Activated CD4-positive, alpha-beta memory T cell treated with anti-CD3 and anti-CD28 coated beads, Interleukin-2, amount 10 ng/mL, durations not matched to agents 7 days and 5 days (primary cell): ENCODE data around the gene CEACAM21. TPM values are rescaled to one million over a fixed set of nuclear protein-coding genes. Genes with fewer than 3 reads are reported as not detected.

Experiments
- CTCF ChIA-PET: fragments of 350-600 bp; sonication (Branson Sonifier 250); formaldehyde crosslinking; loops from one replicate; lab custom pipeline; 2021; ENCODE audit warnings: antibody characterized with exemption, inconsistent platforms; lab: Charles Lee
- POLR2A ChIA-PET: fragments of 350-600 bp; sonication (Branson Sonifier 250); formaldehyde crosslinking; loops from one replicate; lab custom pipeline; 2021; ENCODE audit warnings: antibody characterized with exemption; lab: Charles Lee
- DNase-seq: peaks from one replicate; pipeline ENCODE4 v3.0.0-alpha.2; 2020
- H3K27ac Mint-ChIP-seq: one replicate; pipeline ENCODE4 v1.8.0; 2021; ENCODE audit warnings: mild to moderate bottlenecking, mixed read lengths
- H3K27me3 Mint-ChIP-seq: one replicate; pipeline ENCODE4 v1.8.0; 2021; ENCODE audit warnings: mixed read lengths
- H3K36me3 Mint-ChIP-seq: one replicate; pipeline ENCODE4 v1.8.0; 2021; ENCODE audit warnings: low read depth, mixed read lengths
- H3K4me1 Mint-ChIP-seq: one replicate; pipeline ENCODE4 v1.8.0; 2021; ENCODE audit warnings: mixed read lengths
- H3K4me3 Mint-ChIP-seq: one replicate; pipeline ENCODE4 v1.8.0; 2021; ENCODE audit warnings: mild to moderate bottlenecking, mixed read lengths
- H3K9me3 Mint-ChIP-seq: one replicate; pipeline ENCODE4 v1.8.0; 2021; ENCODE audit warnings: mixed read lengths
- total RNA-seq, 2 experiments: library from RNA; stranded (reverse); gene quantifications; one replicate each; pipeline ENCODE4 v1.2.3, GENCODE V29; 2021

CEACAM21 gene
- total RNA-seq, 2 experiments from 2014 or later, result 77.0 to 77.8 TPM

DNA sequence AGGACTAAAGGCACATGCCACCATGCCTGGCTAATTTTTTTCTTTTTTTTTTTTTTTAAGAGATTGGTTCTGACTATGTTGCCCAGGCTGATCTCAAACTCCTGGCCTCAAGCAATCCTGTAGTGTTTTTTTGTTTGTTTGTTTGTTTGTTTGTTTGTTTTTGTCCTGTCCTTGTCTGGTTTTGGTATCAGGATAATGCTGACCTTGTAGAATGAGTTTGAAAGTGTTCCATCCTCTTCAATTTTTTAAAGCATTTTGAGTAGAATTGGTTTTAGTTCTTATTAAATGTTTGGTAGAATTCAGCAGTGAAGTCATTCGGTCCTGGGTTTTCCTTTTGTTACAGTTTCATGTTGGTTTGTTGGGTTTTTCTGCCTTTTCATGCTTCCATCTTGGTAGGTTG, 31.7 kb downstream of the CEACAM21 start:
- no peak for DNase-seq
- ChIA-PET CTCF (no interaction called here), POLR2A (no interaction called here)

DNA sequence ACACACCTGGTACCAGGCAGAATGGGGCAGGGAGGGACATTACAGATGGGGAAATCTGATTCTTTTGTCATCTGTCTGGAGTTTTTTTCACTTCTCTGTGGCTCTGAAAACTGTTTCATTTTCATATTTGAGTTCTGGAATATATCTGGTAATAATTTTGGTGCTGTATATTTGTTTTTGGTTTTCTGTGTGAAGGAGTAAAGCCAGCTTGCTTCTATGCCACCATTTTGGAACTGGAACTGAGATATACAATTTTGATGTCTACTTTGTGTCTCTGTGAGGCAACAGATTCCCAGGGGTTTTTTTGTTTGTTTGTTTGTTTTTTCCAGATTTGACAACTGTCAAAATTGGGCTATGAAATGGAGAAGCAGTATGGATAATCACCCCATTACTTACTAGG, 34.8 kb downstream of the CEACAM21 start:
- Mint-ChIP-seq H3K36me3 (no peaks in the 10 kb centered on the region), H3K4me1 (no peaks in the 10 kb centered on the region), H3K4me3 (no peak overlapping the region), H3K27ac (no peak overlapping the region), H3K9me3 (no peaks in the 10 kb centered on the region), H3K27me3 (peaks cover 27% of the 10 kb centered on the region)
- no peak for DNase-seq
- CTCF ChIA-PET, result no interaction called here
- POLR2A ChIA-PET, result no interaction called here

More for the DNA sequence above, 31.7 kb downstream of the CEACAM21 start:
- no peaks in the 10 kb centered on the region for H3K4me1 Mint-ChIP-seq
- no peak overlapping the region for H3K27ac Mint-ChIP-seq
- H3K4me3 Mint-ChIP-seq, result no peak overlapping the region
- no peaks in the 10 kb centered on the region for H3K9me3 Mint-ChIP-seq
- peaks cover 44% of the 10 kb centered on the region for H3K27me3 Mint-ChIP-seq
- no peaks in the 10 kb centered on the region for H3K36me3 Mint-ChIP-seq

DNA sequence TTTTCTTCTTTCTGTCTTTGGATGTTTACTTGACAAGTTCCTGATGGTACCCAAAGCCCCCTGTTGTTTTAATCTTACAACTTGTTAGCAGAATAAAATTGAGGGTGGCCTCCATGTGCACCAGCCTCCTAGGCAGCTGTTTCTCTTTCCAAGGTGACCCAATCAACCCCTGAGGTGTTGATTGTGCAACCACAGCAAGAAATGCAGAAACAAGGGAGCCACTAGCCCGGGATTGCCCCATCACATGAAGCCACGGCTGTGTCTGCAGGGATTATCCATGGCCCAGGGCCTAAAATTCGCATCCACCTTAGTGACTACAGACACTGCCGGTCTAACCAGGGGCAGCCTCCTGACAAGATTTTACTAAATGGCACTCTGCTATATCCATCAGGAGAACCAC, 36.5 kb downstream of the CEACAM21 start:
- DNase-seq, result peak; percentile 0
- no peaks in the 10 kb centered on the region for H3K9me3 Mint-ChIP-seq
- ChIA-PET CTCF (no interaction called here), POLR2A (interaction anchor here (1.5 kb wide), 1 partner anchor 49 kb away, joined by 3 read pairs; no protein-coding TSS in a partner anchor)
- H3K4me3 Mint-ChIP-seq, result no peak overlapping the region
- H3K27me3 Mint-ChIP-seq, result peaks cover 21% of the 10 kb centered on the region
- H3K36me3 Mint-ChIP-seq, result no peaks in the 10 kb centered on the region
- H3K4me1 Mint-ChIP-seq, result no peaks in the 10 kb centered on the region
- no peak overlapping the region for H3K27ac Mint-ChIP-seq

DNA sequence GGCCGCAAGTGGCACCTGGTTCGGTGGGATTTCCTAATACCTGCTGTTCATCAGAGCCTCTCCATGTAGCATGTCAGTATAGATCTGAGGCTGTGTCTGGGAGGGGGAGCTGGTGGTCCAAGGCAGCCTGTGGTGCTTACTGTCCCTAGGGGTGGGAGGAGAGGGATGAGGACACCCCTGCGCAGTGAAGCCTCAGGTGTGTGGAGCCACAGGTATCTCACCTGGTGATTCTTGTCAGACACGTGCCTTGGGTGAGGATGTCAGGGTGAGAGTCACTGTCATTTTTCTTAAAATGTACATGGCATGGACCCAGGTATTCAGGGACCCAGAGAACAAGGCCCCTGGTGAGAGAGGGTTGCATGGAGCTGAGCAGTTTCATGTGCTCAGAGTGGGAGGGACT, 39.2 kb downstream of the CEACAM21 start:
- ChIA-PET CTCF (no interaction called here), POLR2A (no interaction called here)
- Mint-ChIP-seq H3K36me3 (no peaks in the 10 kb centered on the region), H3K4me1 (no peaks in the 10 kb centered on the region), H3K4me3 (no peak overlapping the region), H3K9me3 (no peaks in the 10 kb centered on the region), H3K27ac (no peak overlapping the region), H3K27me3 (peaks cover 11% of the 10 kb centered on the region)
- DNase-seq, result no peak

DNA sequence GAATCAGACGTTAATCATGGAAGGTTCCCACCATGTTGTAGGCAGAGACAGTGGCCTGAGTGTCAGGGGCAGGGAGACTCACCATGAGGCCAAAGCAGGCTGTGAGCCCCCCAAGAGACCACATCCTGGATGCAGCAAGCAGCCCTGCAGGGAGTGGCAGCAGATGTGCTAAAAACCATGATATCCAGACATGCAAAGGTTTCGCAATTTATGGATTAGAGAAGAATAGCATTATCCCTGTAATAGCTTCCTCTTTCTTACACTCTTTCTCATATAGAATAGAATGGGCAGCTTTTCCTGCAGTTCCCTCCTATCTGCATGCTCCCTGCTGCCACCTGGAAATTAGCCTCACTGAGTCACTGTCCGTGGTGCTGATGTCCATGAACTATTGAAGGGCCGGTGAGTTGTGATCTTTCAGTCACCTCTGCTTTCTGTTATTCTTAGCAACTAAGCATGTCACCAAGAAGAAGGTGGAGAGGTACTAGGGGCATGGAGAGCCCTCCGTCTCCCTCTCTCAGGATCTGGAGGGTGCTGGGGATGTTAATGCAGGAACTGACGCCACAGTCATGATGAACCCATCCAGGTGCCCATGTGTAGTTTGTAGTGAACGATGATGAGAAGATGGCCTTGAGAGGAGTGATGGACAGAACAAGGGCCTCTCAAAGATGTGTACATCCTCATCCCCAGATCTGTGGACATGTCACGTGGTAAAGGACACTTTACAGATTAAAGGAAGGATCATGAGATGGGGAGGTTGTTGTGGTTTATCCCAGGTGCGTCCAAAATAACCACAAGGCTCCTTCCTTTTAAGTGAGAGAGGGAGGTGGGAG, 41.0 kb downstream of the CEACAM21 start:
- peaks cover 2% of the 10 kb centered on the region for H3K27me3 Mint-ChIP-seq
- no peak overlapping the region for H3K4me3 Mint-ChIP-seq
- no peaks in the 10 kb centered on the region for H3K4me1 Mint-ChIP-seq
- H3K9me3 Mint-ChIP-seq, result no peaks in the 10 kb centered on the region
- DNase-seq, result no peak
- H3K36me3 Mint-ChIP-seq, result no peaks in the 10 kb centered on the region
- ChIA-PET POLR2A (no interaction called here), CTCF (no interaction called here)
- H3K27ac Mint-ChIP-seq, result no peak overlapping the region

DNA sequence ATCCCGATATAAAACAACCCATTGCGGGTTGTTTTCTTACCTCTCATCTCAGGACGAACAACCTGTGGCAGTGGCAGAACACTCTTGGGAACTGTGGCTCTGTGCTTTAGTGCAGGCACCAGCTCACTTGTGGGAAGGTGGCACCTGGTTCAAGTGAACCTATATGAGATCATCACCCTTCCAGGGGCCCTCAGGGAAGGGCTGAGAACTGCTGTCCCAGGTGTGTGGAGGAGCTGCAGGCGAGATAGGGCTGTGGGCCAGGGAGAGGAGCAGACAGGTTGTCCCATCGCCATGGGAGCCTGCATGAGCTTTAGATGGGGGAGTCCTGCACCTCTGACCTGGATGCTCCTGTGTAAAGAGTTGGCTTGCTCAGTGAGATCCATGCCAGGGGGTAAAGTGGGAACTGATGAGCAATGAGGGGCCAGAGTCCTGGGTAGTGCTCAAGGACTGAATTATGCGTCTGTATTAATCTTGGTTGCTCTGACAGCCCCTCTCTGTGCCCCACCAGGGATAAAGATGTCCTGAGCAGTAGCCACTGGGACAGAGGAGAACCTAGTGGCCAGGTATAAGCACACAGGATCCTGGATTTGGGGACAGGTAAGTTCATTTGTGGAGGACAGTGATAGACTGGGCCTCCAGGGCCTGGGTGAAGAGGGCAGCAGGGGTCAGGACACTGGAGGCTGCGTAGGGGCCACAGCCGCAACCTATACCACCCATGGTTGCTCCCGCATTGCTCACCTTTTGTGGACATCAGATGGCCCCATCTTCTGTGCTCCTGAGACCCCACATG, 42.2 kb downstream of the CEACAM21 start:
- CTCF ChIA-PET, result no interaction called here
- no peaks in the 10 kb centered on the region for H3K9me3 Mint-ChIP-seq
- H3K4me3 Mint-ChIP-seq, result no peak overlapping the region
- no peak overlapping the region for H3K27ac Mint-ChIP-seq
- H3K4me1 Mint-ChIP-seq, result no peaks in the 10 kb centered on the region
- H3K27me3 Mint-ChIP-seq, result no peaks in the 10 kb centered on the region
- no peaks in the 10 kb centered on the region for H3K36me3 Mint-ChIP-seq
- POLR2A ChIA-PET, result no interaction called here
- no peak for DNase-seq

DNA sequence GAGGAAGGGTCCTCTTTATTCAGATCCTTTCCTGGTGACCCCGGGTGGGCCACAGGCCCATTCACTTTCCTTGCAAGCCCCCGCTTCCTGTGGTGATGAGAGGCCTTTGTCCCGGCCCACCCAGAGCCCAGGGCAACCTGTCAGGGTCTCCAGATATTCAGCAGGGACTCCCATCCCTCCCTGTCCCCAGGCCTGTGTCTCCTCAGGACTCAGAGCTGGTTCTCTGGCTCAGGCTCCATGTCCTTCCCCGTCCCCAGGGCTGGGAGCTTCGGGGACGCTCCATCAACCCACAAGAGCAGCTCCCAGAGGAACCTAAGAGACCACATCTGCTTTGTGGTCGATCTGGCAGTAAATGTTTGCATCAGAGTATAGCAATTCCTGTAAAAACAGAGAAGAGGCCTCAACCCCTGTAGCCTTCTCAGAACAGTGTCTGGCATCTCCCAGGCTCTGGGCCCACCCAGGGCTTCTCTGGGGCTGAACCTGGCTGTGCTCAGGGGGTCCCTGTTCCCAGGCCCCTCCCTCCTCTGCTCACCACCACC, 43.1 kb downstream of the CEACAM21 start:
- Mint-ChIP-seq H3K36me3 (no peaks in the 10 kb centered on the region), H3K9me3 (no peaks in the 10 kb centered on the region), H3K27me3 (no peaks in the 10 kb centered on the region), H3K27ac (no peak overlapping the region), H3K4me1 (no peaks in the 10 kb centered on the region), H3K4me3 (no peak overlapping the region)
- POLR2A ChIA-PET, result no interaction called here
- CTCF ChIA-PET, result no interaction called here
- no peak for DNase-seq

DNA sequence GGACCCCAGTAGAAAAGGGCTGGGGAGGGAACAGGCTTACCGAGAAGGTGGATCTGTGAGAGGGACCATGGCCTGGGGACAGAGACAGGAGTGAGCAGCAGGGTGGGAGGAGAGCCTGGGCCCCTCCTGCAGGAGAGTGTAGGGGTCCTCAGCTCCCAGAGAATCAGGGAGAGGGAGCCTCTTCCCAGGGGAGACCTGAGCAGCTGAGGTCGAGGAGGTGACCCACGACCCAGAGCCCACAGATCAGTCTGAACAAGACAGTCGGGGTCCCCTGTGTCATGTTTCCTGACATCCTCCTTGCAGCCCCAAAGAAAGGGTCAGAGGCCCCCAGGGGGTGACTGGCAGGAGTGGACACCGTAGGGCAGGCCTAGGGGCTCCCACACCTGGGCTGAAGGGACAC, 44.2 kb downstream of the CEACAM21 start:
- Mint-ChIP-seq H3K27ac (no peak overlapping the region), H3K27me3 (peaks cover 1% of the 10 kb centered on the region), H3K9me3 (no peaks in the 10 kb centered on the region), H3K4me1 (no peaks in the 10 kb centered on the region), H3K4me3 (no peak overlapping the region), H3K36me3 (no peaks in the 10 kb centered on the region)
- ChIA-PET POLR2A (no interaction called here), CTCF (no interaction called here)
- DNase-seq, result no peak

DNA sequence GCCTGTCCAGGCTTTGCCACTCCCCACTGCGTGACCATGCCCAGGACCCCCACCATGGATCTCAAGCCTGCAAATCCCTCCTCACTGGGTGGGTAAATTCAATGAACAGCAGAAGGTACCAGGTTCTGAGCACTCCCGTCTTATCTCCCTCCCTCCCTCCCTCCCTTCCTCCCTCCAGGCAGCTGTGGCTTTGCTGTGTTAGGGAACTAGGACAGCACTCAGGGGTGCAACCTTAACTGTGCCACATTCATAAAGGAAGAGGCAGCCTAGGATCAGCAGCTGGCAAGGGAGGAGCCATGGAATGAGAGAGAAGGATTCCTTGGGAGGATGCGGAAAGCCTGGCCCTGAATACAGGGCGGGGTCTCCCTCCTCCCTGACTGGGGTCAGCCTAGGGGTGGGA, 45.3 kb downstream of the CEACAM21 start:
- no peaks in the 10 kb centered on the region for H3K36me3 Mint-ChIP-seq
- H3K27me3 Mint-ChIP-seq, result peaks cover 4% of the 10 kb centered on the region
- POLR2A ChIA-PET, result no interaction called here
- CTCF ChIA-PET, result no interaction called here
- H3K4me1 Mint-ChIP-seq, result no peaks in the 10 kb centered on the region
- no peak overlapping the region for H3K27ac Mint-ChIP-seq
- H3K9me3 Mint-ChIP-seq, result no peaks in the 10 kb centered on the region
- no peak for DNase-seq
- no peak overlapping the region for H3K4me3 Mint-ChIP-seq

DNA sequence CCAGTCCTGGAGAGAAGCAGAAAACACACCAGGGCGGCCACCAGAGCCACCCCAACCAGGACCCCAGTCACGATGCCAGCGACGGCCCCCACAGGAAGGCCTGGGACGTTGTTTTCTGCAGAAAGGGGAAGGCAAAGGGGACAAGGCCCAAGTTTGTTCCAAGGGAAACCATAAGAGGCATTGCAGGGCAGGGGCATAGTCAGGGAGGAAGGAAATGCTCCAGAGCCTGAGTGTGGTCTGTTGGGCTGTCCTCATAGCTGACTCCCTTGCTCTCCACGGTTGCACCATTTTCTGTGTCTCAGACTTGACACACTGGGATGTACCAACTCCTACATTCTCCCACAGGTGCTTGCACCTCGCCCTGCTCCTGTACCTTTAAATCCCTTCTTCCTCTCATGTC, 45.7 kb downstream of the CEACAM21 start:
- Mint-ChIP-seq H3K36me3 (no peaks in the 10 kb centered on the region), H3K4me3 (no peak overlapping the region), H3K27ac (no peak overlapping the region), H3K4me1 (no peaks in the 10 kb centered on the region), H3K9me3 (no peaks in the 10 kb centered on the region), H3K27me3 (peaks cover 6% of the 10 kb centered on the region)
- DNase-seq, result no peak
- CTCF ChIA-PET, result no interaction called here
- POLR2A ChIA-PET, result no interaction called here

DNA sequence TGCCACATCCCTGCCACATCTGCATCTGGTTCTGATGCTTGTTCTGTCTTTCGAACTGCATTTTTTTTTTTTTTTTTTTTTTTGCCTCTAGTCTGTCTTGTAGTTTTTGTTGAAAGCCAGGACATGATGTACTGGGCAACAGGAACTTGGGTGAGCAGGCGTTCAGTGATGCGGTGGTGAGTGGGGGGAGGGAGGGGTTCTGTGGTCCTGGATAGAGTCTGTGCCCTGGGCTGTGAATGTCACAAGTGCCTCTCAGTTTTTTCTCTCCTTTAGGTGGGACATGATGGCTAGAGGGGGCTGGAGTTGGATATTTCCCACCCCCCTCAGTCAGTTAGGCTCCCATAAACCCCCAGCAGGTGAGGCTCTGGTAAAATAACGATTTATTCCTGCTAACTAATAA, 47.4 kb downstream of the CEACAM21 start:
- ChIA-PET POLR2A (no interaction called here), CTCF (no interaction called here)
- Mint-ChIP-seq H3K4me3 (no peak overlapping the region), H3K4me1 (no peaks in the 10 kb centered on the region), H3K36me3 (no peaks in the 10 kb centered on the region), H3K27me3 (peaks cover 17% of the 10 kb centered on the region), H3K27ac (no peak overlapping the region), H3K9me3 (no peaks in the 10 kb centered on the region)
- DNase-seq, result no peak

DNA sequence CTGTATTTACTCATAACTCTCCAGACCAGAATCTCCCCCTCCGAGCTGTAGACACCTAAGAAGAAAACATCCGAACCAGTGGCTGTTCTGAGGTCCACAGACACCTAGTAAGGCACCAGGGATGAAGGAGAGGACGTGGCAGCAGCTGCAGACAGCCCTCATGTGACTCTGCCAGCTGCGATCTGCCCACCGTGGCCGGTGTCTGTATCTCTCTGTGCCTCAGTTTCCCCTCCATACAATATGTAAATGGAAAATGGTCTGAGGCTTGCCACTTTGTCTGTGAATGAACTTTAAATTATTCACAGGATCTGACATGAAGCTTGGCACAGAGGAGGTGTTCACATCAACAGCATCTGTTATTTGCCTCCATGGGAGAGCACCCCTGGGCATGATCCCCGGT, 48.5 kb downstream of the CEACAM21 start:
- no peak for DNase-seq
- ChIA-PET CTCF (interaction anchor here (0.9 kb wide), 2 partner anchors 17 to 129 kb away, joined by 3 to 4 read pairs; no protein-coding TSS in a partner anchor), POLR2A (no interaction called here)
- H3K9me3 Mint-ChIP-seq, result no peaks in the 10 kb centered on the region
- no peak overlapping the region for H3K27ac Mint-ChIP-seq
- no peaks in the 10 kb centered on the region for H3K4me1 Mint-ChIP-seq
- peaks cover 23% of the 10 kb centered on the region for H3K27me3 Mint-ChIP-seq
- H3K4me3 Mint-ChIP-seq, result no peak overlapping the region
- no peaks in the 10 kb centered on the region for H3K36me3 Mint-ChIP-seq

DNA sequence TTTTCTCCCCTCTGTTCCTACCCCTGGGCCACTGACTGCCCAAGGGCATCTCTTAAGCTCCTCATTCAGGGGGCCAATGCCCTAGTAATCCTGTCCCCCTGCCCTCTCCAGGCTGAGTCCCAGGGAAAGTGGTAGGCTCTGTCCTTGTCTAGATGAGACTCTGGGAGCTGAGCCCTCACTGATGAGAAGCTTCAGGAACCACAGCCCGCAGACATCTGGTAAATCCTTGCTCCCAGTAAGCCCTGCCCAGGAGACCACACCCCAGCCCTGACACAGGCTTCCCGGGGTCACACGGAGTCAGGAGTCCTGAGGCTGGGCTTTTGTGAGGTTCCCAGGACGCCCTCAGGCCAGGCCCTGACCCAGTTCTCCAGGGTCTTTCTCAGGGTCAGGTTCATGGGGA, 49.0 kb downstream of the CEACAM21 start:
- Mint-ChIP-seq H3K27ac (no peak overlapping the region), H3K36me3 (no peaks in the 10 kb centered on the region), H3K9me3 (no peaks in the 10 kb centered on the region), H3K27me3 (peaks cover 25% of the 10 kb centered on the region), H3K4me3 (no peak overlapping the region), H3K4me1 (no peaks in the 10 kb centered on the region)
- DNase-seq, result no peak
- ChIA-PET POLR2A (no interaction called here), CTCF (interaction anchor here (0.9 kb wide), 2 partner anchors 16 to 128 kb away, joined by 3 to 4 read pairs; no protein-coding TSS in a partner anchor)
